CD4-positive, CD25-positive, alpha-beta regulatory T cell (primary cell): Measurements from ENCODE around the gene FOXJ3. TPM values are rescaled to one million over a fixed set of nuclear protein-coding genes. Genes with fewer than 3 reads are reported as not detected.
A peak's percentile ranks its signal among the peaks of the same experiment; 100 is the strongest.

Experiments
- ATAC-seq, 2 donors: fragments of 150-1000 bp; cut with Tn5 transposase; one replicate each; pipeline ENCODE4 v1.10.0; 2021; ENCODE audit warnings: low read depth in 2 of 2, moderate number of reproducible peaks in 2 of 2, moderate library complexity in 1 of 2
- DNase-seq, 3 donors: peaks; one replicate each; pipeline versions ENCODE4 v3.0.0 to v3.0.0-alpha.2; 2012 to 2022; ENCODE audit warnings: mixed read lengths in 1 of 3
- H3K27ac ChIP-seq: one replicate; pipeline ENCODE4 v1.7.0; 2013; ENCODE audit warnings: mild to moderate bottlenecking, low read length; ENCODE audit not compliant: insufficient read depth, poor library complexity, severe bottlenecking
- H3K27me3 ChIP-seq: one replicate; pipeline ENCODE4 v1.7.0; 2013; ENCODE audit warnings: low read length; ENCODE audit not compliant: control insufficient read depth, insufficient read depth
- H3K36me3 ChIP-seq: one replicate; pipeline ENCODE4 v1.7.0; 2013; ENCODE audit warnings: mild to moderate bottlenecking, low read length, moderate library complexity; ENCODE audit not compliant: control insufficient read depth, insufficient read depth
- H3K4me1 ChIP-seq: 2 replicates; pipeline ENCODE4 v1.7.0; 2013; ENCODE audit warnings: mild to moderate bottlenecking, low read length; ENCODE audit not compliant: insufficient read depth, control insufficient read depth, poor library complexity, severe bottlenecking
- H3K4me3 ChIP-seq: one replicate; pipeline ENCODE4 v1.7.0; 2013; ENCODE audit warnings: low read depth, mild to moderate bottlenecking, low read length, moderate library complexity
- H3K9me3 ChIP-seq, 2 experiments: 1 replicate in 1 of 2; 2 replicates in 1 of 2; pipeline ENCODE4 v1.7.0; 2013; ENCODE audit warnings: low read length in 2 of 2, mild to moderate bottlenecking in 1 of 2, moderate library complexity in 1 of 2; ENCODE audit not compliant: control insufficient read depth in 2 of 2
- H3K27ac Mint-ChIP-seq, 3 donors: one replicate each; pipeline ENCODE4 v1.8.0; 2020 to 2022; ENCODE audit warnings: mild to moderate bottlenecking in 3 of 3, mixed read lengths in 3 of 3, moderate library complexity in 2 of 3
- H3K27me3 Mint-ChIP-seq: one replicate; pipeline ENCODE4 v1.8.0; 2022; ENCODE audit warnings: mild to moderate bottlenecking, mixed read lengths
- H3K36me3 Mint-ChIP-seq: one replicate; pipeline ENCODE4 v1.8.0; 2020; ENCODE audit warnings: mixed read lengths
- H3K4me1 Mint-ChIP-seq, 4 donors: one replicate each; pipeline ENCODE4 v1.8.0; 2020 to 2022; ENCODE audit warnings: mixed read lengths in 4 of 4, mild to moderate bottlenecking in 1 of 4
- H3K4me3 Mint-ChIP-seq, 4 donors: one replicate each; pipeline ENCODE4 v1.8.0; 2020 to 2022; ENCODE audit warnings: mild to moderate bottlenecking in 4 of 4, mixed read lengths in 4 of 4, moderate library complexity in 3 of 4
- H3K9me3 Mint-ChIP-seq, 7 donors: one replicate each; pipeline ENCODE4 v1.8.0; 2020 to 2022; ENCODE audit warnings: mixed read lengths in 7 of 7, mild to moderate bottlenecking in 3 of 7, moderate library complexity in 2 of 7
- polyA plus RNA-seq, 4 donors: library from polyadenylated mRNA; unstranded; fragments of 300-500 nt; fragmentation: Illumina TruSeq; gene quantifications; one replicate each; pipeline ENCODE4 v1.2.3, GENCODE V29; 2021
- total RNA-seq: library from RNA; stranded (reverse); gene quantifications from one replicate; pipeline ENCODE4 v1.2.3, GENCODE V29; 2022

FOXJ3 gene
- total and polyA plus RNA-seq, 5 donors from 2014 or later = 21.0 to 68.6 (median 37.1) TPM

DNA sequence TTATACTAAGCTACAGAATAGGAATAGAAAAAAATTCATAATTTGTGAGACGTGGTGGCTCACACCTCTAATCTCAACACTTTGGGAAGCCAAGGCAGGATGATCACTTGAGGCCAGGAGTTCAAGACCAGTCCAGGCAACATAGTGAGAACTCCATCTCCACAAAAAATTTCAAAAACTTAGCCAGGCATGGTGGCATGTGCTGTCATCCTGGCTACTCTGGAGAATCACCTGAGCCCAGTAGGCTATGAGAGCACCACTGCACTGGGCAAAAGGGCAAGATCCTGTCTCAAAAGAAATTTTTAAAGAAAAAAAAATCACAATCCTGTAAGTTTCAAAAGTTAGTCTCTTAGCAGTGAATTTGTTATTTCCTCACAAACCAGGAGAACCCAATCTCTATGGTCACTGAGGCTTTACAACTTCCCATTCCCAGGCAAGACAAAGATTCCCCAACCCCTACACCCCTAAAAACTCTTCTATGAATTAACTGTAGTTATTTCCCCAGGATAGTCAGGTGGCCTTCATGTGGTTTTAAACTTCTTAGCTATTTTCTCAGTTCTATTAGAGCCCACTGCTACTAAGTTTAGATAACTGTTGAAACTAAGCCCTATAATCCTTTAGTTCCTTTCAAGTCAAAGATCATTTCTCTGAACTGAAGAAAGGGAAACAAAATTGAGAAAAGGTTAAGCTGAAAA, 74.5 kb downstream of the FOXJ3 start:
- H3K4me3 Mint-ChIP-seq = no peak overlapping the region
- no peak overlapping the region for H3K27ac ChIP-seq
- ATAC-seq (no peak), DNase-seq (no peak)
- H3K9me3 ChIP-seq = no peaks in the 10 kb centered on the region
- H3K4me1 Mint-ChIP-seq = peaks cover 40 to 63% (median 50%) of the 10 kb centered on the region in 4 donors
- H3K27me3 ChIP-seq = no peaks in the 10 kb centered on the region
- H3K4me1 ChIP-seq = no peaks in the 10 kb centered on the region
- peaks cover 23% of the 10 kb centered on the region for H3K36me3 ChIP-seq
- peaks cover 48% of the 10 kb centered on the region for H3K36me3 Mint-ChIP-seq
- peak overlapping the region in 2 of 3 donors; percentile 29 to 48 for H3K27ac Mint-ChIP-seq
- no peaks in the 10 kb centered on the region for H3K9me3 Mint-ChIP-seq
- no peaks in the 10 kb centered on the region for H3K27me3 Mint-ChIP-seq
- no peak overlapping the region for H3K4me3 ChIP-seq

DNA sequence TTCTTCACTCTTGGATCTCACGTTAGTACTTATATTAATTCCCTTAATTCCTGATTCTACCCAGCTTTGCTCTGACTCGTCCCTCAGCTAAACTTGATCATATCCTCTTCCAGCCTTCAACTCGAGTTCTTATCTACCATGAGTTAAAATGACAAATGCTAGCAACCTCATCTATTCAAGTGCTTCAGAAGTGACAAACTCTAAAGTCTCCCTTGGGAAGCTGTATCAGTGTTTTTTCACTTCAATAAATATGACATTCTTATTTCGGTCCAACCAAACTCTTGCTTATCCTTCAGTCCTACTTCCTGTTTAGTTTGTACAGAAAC, 75.3 kb downstream of the FOXJ3 start:
- H3K27ac Mint-ChIP-seq = peak overlapping the region in 1 of 3 donors; percentile 7
- Histone ChIP-seq H3K4me3 (no peak overlapping the region), H3K9me3 (no peaks in the 10 kb centered on the region), H3K36me3 (peaks cover 18% of the 10 kb centered on the region), H3K27me3 (no peaks in the 10 kb centered on the region), H3K4me1 (no peaks in the 10 kb centered on the region), H3K27ac (no peak overlapping the region)
- no peak overlapping the region for H3K4me3 Mint-ChIP-seq
- H3K9me3 Mint-ChIP-seq = peaks cover 0 to 7% (median 0%) of the 10 kb centered on the region in 7 donors
- H3K4me1 Mint-ChIP-seq = peaks cover 38 to 60% (median 49%) of the 10 kb centered on the region in 4 donors
- peaks cover 52% of the 10 kb centered on the region for H3K36me3 Mint-ChIP-seq
- no peak for DNase-seq
- ATAC-seq = no peak
- no peaks in the 10 kb centered on the region for H3K27me3 Mint-ChIP-seq

DNA sequence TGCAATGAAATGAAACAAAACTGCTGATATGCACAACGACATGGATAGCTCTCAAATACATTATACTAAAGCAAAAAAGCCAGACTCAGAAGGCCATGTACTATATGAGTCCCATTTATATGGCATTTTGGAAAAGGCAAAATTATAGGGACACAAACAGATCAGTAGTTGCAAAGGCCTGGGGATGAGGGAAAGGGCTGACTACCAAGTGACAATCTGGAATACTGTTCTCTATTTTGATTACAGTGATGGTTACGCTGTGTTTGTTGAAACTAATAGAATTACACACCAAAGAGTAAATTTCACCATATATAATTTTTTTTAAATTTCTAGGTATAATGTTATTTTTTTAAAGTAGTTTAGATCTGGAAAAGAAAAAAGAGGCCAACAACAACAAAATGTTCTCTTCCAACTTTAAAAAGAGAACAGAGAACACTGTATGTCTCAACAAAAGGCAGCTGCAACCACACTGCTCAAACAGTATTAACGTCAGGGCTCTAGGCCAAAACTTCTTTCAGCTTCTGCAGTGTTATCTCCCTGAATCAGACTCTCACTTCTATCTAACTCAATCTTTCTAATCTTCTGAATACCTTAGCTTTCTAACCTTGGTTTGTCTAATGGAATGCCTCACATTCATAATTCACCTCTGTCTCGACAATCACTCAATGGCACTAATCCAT, 75.8 kb downstream of the FOXJ3 start:
- no peak for ATAC-seq

GRCh38 chr1:42258218-42258617, 76.8 kb downstream of the FOXJ3 start:
- H3K36me3 Mint-ChIP-seq = peaks cover 39% of the 10 kb centered on the region
- Histone ChIP-seq H3K4me1 (no peaks in the 10 kb centered on the region), H3K36me3 (peaks cover 10% of the 10 kb centered on the region), H3K4me3 (no peak overlapping the region), H3K27ac (no peak overlapping the region), H3K9me3 (no peaks in the 10 kb centered on the region), H3K27me3 (no peaks in the 10 kb centered on the region)
- DNase-seq (no peak), ATAC-seq (no peak)
- peak overlapping the region in 2 of 3 donors; percentile 35 to 57 for H3K27ac Mint-ChIP-seq
- no peaks in the 10 kb centered on the region for H3K27me3 Mint-ChIP-seq
- H3K9me3 Mint-ChIP-seq = peaks cover 0 to 7% (median 0%) of the 10 kb centered on the region in 7 donors
- peaks cover 26 to 48% (median 40%) of the 10 kb centered on the region in 4 donors for H3K4me1 Mint-ChIP-seq
- H3K4me3 Mint-ChIP-seq = no peak overlapping the region

More for the DNA sequence above, 75.8 kb downstream of the FOXJ3 start:
- H3K4me1 Mint-ChIP-seq = peaks cover 33 to 55% (median 45%) of the 10 kb centered on the region in 4 donors
- DNase-seq = no peak
- H3K27me3 ChIP-seq = no peaks in the 10 kb centered on the region
- H3K4me3 ChIP-seq = no peak overlapping the region
- H3K36me3 Mint-ChIP-seq = peaks cover 47% of the 10 kb centered on the region
- no peaks in the 10 kb centered on the region for H3K4me1 ChIP-seq
- peak overlapping the region; percentile 6 for H3K27ac ChIP-seq
- peaks cover 0 to 7% (median 0%) of the 10 kb centered on the region in 7 donors for H3K9me3 Mint-ChIP-seq
- no peak overlapping the region for H3K4me3 Mint-ChIP-seq
- peak overlapping the region in 1 of 3 donors; percentile 7 for H3K27ac Mint-ChIP-seq
- H3K9me3 ChIP-seq = no peaks in the 10 kb centered on the region
- H3K27me3 Mint-ChIP-seq = no peaks in the 10 kb centered on the region
- H3K36me3 ChIP-seq = peaks cover 13% of the 10 kb centered on the region

- ATAC-seq (no peak), DNase-seq (no peak)
- Mint-ChIP-seq H3K4me1 (peaks cover 21 to 34% (median 26%) of the 10 kb centered on the region in 4 donors), H3K27ac (no peak overlapping the region), H3K36me3 (peaks cover 51% of the 10 kb centered on the region), H3K4me3 (no peak overlapping the region), H3K9me3 (peaks cover 0 to 14% (median 11%) of the 10 kb centered on the region in 7 donors), H3K27me3 (no peaks in the 10 kb centered on the region)
- Histone ChIP-seq H3K36me3 (peaks cover 2% of the 10 kb centered on the region), H3K4me3 (no peak overlapping the region), H3K27ac (no peak overlapping the region), H3K4me1 (no peaks in the 10 kb centered on the region), H3K27me3 (no peaks in the 10 kb centered on the region), H3K9me3 (peaks cover 0 to 3% of the 10 kb centered on the region in 2 experiments)
Measured at GRCh38 chr1:42251042-42251441, 84.0 kb downstream of the FOXJ3 start.

DNA sequence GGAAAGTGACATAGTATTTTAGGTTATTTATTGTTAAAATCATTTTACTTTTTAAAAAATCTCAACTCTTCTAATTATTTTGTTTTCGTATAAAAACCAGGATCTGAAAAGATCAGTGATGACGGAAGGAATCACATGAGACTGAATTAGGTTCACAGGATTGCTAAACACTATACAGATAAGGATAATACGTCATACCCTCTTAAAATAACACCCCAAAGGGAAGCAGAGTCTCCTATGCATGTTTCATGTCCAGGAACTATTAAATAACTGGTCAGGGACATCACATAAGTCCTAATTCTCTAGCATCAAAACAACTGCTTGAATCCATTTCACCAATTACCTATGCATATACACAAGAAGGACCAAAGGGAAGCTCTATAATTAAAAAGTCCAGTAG, 84.9 kb downstream of the FOXJ3 start:
- no peak overlapping the region for H3K4me3 ChIP-seq
- no peak overlapping the region for H3K27ac Mint-ChIP-seq
- H3K36me3 Mint-ChIP-seq = peaks cover 51% of the 10 kb centered on the region
- peaks cover 0 to 13% (median 10%) of the 10 kb centered on the region in 7 donors for H3K9me3 Mint-ChIP-seq
- no peaks in the 10 kb centered on the region for H3K4me1 ChIP-seq
- ATAC-seq (no peak), DNase-seq (no peak)
- H3K27me3 ChIP-seq = no peaks in the 10 kb centered on the region
- no peaks in the 10 kb centered on the region for H3K27me3 Mint-ChIP-seq
- H3K9me3 ChIP-seq = peaks cover 0 to 3% of the 10 kb centered on the region in 2 experiments
- H3K36me3 ChIP-seq = peaks cover 2% of the 10 kb centered on the region
- H3K4me3 Mint-ChIP-seq = no peak overlapping the region
- peaks cover 30 to 43% (median 35%) of the 10 kb centered on the region in 4 donors for H3K4me1 Mint-ChIP-seq
- no peak overlapping the region for H3K27ac ChIP-seq

DNA sequence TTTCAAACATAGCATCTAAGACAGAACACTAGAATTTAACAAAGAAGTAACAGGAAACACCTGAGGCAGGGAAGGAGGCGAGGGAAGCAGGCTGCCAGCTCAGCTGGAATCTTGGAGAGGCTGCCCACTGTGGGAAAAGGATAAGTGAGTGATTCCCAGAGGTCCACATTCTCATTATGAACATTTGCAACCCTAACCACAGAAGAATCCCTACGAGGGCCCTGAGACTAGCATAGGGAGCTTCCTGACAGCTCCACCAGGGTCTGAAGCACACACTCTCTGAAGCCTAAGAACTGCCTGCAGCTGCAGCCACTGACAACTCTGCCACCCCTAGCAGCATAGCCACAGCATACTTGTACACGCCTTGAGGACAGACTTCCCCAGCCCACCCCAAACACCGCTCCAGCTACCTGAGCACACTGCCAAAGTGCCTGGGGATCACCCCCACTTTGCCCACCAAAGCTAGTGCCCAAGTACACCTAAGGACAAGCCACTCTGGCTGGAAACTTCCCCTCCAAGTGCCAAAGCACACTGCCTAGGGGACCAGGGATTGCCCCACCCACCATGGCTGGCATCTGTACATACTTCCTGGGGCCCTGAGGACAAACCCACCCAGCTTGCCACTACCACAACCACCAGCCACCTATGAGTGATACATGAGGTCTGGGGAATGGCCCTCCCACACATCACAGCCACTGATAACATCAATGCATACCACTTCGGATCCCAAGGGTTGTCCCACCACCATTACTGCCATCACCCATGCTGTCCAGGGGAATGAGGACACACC, 93.9 kb downstream of the FOXJ3 start:
- peak overlapping the region in 2 of 3 donors; percentile 5 to 48 for H3K27ac Mint-ChIP-seq
- H3K9me3 Mint-ChIP-seq = peaks cover 0 to 39% (median 16%) of the 10 kb centered on the region in 7 donors
- DNase-seq (no peak), ATAC-seq (no peak)
- H3K4me1 Mint-ChIP-seq = peaks cover 32 to 55% (median 41%) of the 10 kb centered on the region in 4 donors
- no peak overlapping the region for H3K27ac ChIP-seq
- no peaks in the 10 kb centered on the region for H3K4me1 ChIP-seq
- peaks cover 66% of the 10 kb centered on the region for H3K36me3 Mint-ChIP-seq
- peaks cover 11 to 25% of the 10 kb centered on the region in 2 experiments for H3K9me3 ChIP-seq
- peaks cover 20% of the 10 kb centered on the region for H3K36me3 ChIP-seq
- H3K4me3 Mint-ChIP-seq = peak overlapping the region in 2 of 4 donors; percentile 3 to 41
- H3K27me3 ChIP-seq = no peaks in the 10 kb centered on the region
- H3K4me3 ChIP-seq = no peak overlapping the region
- no peaks in the 10 kb centered on the region for H3K27me3 Mint-ChIP-seq
